ENCODE measurements around the gene FXYD2. TPM values are rescaled to one million over a fixed set of nuclear protein-coding genes. Genes with fewer than 3 reads are reported as not detected.

The FXYD2 gene
- total RNA-seq, 3 donors from 2014 or later = 1.2 to 9.1 (median 1.5) TPM

DNA sequence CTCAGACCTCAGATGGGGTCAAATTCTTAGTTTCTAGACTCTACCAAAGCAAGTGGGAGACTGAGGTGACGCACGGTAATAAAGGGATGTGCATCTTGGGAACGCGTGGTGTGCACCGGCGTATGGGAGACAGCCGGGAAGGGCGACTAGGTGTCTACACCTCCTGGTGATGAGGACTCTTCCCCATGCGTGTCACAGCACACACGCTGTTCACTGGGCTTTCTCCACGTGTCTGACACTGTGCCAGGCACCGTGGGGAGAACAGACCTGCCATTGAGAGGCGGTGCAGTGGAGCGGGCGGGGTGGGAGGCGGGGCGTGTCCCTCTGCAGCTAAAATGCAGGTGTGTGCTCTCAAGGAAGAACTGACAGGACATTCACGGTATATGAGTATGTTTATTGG, 46.6 kb upstream of the FXYD2 start:
- DNase-seq (no peak), ATAC-seq (no peak)
- peaks cover 2% of the 10 kb centered on the region for H3K4me1 ChIP-seq (ENCODE audit: low read depth)
- no peak overlapping the region for H3K4me3 ChIP-seq
- TF ChIP-seq, protein P1, sequence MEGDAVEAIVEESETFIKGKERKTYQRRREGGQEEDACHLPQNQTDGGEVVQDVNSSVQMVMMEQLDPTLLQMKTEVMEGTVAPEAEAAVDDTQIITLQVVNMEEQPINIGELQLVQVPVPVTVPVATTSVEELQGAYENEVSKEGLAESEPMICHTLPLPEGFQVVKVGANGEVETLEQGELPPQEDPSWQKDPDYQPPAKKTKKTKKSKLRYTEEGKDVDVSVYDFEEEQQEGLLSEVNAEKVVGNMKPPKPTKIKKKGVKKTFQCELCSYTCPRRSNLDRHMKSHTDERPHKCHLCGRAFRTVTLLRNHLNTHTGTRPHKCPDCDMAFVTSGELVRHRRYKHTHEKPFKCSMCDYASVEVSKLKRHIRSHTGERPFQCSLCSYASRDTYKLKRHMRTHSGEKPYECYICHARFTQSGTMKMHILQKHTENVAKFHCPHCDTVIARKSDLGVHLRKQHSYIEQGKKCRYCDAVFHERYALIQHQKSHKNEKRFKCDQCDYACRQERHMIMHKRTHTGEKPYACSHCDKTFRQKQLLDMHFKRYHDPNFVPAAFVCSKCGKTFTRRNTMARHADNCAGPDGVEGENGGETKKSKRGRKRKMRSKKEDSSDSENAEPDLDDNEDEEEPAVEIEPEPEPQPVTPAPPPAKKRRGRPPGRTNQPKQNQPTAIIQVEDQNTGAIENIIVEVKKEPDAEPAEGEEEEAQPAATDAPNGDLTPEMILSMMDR (IDR thresholded peaks at IDR 0.05) = no peak
- intact Hi-C loops (cut with DNase I, micrococcal nuclease) = no loop called here
- no peaks in the 10 kb centered on the region for H3K9me3 ChIP-seq
- H3K36me3 ChIP-seq (ENCODE audit: low read depth) = no peaks in the 10 kb centered on the region

DNA sequence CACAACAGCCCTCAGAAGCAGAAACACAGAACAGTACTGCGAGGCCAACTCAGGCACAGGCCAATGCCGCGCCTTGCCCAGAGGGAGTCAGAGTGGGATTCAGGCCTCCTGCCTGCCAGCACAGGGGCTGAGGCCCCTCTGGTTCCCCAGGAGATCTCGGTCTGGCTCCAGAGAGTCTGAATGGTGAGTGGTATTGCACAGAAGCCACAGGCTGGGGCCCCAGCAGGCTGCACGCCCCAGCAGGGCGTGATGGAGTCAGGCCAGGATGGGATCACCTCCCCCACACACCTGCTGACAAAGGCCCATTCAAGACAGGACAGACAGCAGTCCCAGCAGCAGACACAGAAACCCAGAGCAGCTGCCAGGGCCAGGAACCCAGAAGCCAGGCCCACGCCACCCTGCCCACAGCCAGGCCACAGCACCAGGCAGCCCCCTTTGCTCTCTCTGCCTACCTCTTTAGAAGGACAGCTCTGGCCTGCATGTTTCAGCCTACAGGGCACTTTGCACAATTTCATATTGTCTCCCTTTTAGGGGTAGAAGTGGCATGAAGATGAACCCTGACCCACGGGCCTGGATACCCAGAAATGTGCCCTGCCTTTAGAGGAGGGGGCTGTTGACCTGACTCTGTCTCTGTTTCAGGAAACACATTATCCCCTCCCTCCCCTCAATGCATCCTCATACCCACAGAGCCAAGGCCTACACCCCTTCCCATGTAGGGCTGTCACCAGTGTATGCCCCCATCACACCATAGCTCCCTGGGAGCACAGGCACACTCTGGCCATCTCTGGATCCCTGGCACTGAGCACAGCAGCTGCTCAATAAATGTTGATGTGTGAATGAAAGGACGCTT, 45.8 kb upstream of the FXYD2 start:
- no peak overlapping the region for H3K4me3 ChIP-seq
- no peaks in the 10 kb centered on the region for H3K4me1 ChIP-seq (ENCODE audit: low read depth)
- H3K9me3 ChIP-seq = no peaks in the 10 kb centered on the region
- ATAC-seq (peak; percentile 44), DNase-seq (no peak)
- H3K36me3 ChIP-seq (ENCODE audit: low read depth) = no peaks in the 10 kb centered on the region
- intact Hi-C loops (cut with DNase I, micrococcal nuclease) = no loop called here
- TF ChIP-seq, protein P1 (IDR thresholded peaks at IDR 0.05) = no peak

DNA sequence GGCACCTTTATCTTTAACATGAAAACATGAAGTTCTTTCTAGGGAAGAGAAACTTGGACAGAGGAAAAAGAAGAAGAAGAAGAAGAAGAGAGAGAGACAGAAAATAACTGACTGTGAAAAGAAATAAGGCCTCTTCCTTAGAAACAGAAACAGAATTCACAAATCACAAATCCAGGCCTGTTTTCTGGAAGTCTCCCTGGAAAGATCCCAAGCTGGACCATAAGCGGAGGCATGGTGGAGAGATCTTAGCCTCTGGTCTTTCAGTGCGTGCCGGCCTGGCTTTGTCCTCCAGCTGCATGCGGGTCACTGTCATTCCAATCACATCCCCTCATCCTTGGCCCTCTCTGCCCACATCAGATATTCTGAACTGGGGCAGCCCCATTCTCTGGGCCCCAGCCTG, 45.1 kb upstream of the FXYD2 start:
- Histone ChIP-seq H3K4me3 (no peak overlapping the region), H3K9me3 (no peaks in the 10 kb centered on the region), H3K4me1 (ENCODE audit: low read depth) (no peaks in the 10 kb centered on the region), H3K36me3 (ENCODE audit: low read depth) (no peaks in the 10 kb centered on the region)
- DNase-seq (no peak), ATAC-seq (peak; percentile 9)
- TF ChIP-seq, protein P1 (IDR thresholded peaks at IDR 0.05) = no peak
- intact Hi-C loops (cut with DNase I, micrococcal nuclease) = no loop called here

DNA sequence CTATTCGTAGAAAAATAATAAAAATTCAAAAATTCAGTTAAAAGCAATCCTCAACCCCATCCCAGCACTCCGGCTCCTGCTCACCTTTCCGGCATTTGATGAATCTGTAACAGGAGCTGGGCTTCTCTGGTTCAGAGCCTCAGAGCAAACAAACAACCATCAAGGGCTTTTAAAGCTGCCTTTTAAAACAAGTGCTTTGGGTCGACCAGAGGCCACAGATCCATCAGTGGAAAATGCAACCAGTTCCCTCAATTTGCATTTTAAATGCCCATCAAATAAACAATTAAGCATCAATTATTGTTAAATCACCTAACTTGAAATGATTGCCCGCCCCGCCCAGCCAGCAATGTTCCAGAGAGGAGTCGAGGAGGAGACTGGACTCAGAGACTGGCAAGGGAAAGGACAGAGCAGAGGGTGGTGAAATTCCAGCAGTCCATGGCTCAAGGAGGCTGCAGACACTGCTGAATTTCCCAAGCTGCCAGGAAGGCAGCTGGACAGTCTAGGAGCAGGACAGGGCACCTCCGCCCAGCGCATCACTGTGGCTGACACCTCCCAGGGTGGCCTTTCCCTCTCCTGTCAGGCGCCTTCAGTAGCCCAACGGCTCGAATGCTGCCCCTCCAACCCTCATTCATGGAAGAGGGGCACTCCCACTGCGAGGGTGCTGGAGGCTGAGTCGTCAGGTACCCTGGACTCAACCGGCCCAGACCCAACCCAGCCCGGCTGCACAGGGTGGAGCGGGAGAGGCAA, 44.4 kb upstream of the FXYD2 start:
- Histone ChIP-seq H3K36me3 (ENCODE audit: low read depth) (no peaks in the 10 kb centered on the region), H3K4me3 (no peak overlapping the region), H3K9me3 (no peaks in the 10 kb centered on the region), H3K4me1 (ENCODE audit: low read depth) (no peaks in the 10 kb centered on the region)
- intact Hi-C loops (cut with DNase I, micrococcal nuclease) = no loop called here
- TF ChIP-seq, protein P1 (IDR thresholded peaks at IDR 0.05) = no peak
- DNase-seq = no peak
- ATAC-seq = no peak

DNA sequence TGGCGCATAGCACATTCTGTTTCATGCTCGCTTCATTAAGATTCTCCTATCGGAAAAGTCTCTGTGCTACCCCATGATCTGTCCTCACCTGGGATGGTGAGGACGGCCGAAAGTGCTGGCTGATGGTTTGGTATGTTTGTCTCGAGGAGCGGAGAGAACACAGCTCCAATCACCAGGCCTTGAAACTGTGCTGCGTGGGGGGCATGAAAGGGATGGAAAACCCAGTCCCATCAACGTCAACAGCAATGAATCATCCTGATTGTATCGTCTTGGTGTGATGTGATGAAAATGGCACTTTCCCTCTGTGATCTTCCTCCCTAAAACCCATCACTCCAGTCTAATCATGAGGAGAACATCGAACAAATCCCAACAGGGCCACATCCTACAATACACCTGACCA, 43.5 kb upstream of the FXYD2 start:
- TF ChIP-seq, protein P1 (IDR thresholded peaks at IDR 0.05) = no peak
- Histone ChIP-seq H3K4me3 (no peak overlapping the region), H3K4me1 (ENCODE audit: low read depth) (no peaks in the 10 kb centered on the region), H3K36me3 (ENCODE audit: low read depth) (no peaks in the 10 kb centered on the region), H3K9me3 (no peaks in the 10 kb centered on the region)
- intact Hi-C loops (cut with DNase I, micrococcal nuclease) = no loop called here
- no peak for DNase-seq
- ATAC-seq = no peak

Measured in mucosa of descending colon (tissue), 3 donors.